Stimulated activated CD8-positive, alpha-beta memory T cell treated with anti-CD3 and anti-CD28 coated beads, Interleukin-15, amount 100 ng/mL, for 4 hours (primary cell): ENCODE measurements around the gene IDUA.
"Not testable (repeated sequence)": the region's sequence is repeated elsewhere in the genome, so short reads cannot be mapped to it uniquely, and the experiment has no call there.

Experiments
- DNase-seq, 2 donors: peaks; one replicate each; pipeline ENCODE4 v3.0.0-alpha.2; 2020; ENCODE audit warnings: low read depth in 2 of 2

IDUA gene

DNA sequence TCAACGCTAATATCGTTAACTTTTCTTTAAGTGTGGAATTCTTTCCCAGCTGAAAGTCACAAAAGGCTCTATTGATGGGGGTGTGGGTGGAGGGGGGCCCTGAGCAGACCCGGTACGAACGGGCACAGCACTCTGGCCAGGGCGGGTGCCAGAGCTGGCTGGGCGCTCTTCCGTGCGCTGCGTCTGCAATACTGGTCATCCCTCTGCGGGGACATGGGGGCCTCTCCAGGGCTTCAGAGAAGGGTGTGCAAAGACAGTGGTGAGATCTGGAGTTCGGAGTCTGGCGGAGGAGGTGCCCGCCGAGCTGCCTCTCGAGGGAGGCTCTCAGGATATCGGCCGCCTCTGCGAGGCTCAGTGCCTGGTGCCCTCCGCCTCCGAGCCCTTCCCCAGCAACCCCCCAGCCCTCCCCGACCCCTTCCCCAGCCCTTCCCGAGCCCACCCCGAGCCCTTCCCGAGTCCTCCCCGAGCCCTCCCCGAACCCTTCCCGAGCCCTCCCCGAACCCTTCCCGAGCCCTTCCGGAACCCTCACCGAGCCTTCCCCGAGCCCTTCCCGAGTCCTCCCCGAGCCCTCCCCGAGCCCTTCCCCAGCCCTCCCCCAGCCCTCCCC lies 58.9 kb downstream of the IDUA start:
- no peak for DNase-seq

DNA sequence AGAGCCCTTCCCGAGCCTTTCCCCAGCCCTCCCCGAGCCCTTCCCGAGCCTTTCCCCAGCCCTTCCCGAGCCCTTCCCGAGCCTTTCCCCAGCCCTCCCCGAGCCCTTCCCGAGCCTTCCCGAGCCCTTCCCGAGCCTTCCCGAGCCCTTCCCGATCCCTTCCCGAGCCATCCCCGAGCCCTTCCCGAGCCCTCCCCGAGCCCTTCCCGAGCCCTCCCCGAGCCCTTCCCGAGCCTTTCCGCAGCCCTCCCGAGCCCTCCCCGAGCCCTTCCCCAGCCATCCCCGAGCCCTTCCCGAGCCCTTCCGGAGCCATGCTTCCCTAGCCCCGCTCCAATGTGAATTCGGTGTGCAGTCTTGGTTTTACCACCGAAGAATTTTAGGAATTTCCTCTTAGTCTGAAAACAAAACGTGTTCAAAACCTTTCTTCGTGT lies 59.8 kb downstream of the IDUA start:
- DNase-seq: not testable (repeated sequence)

DNA sequence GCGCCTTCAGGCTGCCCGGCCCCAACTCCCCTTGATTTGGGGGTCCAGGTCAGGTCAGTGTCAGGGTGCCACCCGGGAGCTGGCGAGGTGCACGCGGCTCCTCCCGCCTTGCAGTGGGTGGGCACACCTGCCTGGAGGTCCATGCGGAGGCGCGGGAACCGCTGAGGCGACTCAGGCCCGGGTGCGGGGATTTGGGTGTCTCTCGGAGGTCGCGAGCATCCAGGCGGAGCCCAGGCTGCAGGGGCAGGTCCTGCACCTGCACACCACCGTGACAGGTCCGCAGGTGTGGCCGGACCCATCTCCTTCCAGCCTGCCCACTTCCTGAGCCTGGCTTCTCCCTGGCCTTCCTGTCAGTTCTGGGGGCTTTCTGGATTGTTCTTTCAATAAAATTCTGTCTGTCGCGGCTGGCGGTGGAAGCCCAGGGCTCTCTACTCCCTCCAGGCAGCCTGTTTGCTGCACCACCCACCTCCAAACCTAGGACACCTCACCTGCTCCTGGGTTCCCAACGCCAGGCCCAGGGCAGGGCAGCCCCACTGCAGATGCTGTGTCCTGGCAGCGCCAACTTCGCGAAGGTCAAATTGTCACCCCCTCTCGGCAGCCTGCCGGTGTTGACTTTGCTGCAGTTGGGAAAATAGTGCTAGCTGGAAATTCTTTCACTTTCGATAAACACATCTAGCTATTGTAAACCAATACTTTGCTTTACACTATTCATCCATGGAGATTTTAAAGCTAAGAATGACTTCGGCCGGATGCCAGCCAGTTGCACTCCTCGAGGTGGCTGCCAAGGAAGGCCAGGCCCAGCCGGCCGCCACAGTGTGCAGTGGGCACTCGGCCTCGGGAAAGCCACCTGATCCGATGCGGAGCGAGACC lies 60.5 kb downstream of the IDUA start:
- no peak for DNase-seq

DNA sequence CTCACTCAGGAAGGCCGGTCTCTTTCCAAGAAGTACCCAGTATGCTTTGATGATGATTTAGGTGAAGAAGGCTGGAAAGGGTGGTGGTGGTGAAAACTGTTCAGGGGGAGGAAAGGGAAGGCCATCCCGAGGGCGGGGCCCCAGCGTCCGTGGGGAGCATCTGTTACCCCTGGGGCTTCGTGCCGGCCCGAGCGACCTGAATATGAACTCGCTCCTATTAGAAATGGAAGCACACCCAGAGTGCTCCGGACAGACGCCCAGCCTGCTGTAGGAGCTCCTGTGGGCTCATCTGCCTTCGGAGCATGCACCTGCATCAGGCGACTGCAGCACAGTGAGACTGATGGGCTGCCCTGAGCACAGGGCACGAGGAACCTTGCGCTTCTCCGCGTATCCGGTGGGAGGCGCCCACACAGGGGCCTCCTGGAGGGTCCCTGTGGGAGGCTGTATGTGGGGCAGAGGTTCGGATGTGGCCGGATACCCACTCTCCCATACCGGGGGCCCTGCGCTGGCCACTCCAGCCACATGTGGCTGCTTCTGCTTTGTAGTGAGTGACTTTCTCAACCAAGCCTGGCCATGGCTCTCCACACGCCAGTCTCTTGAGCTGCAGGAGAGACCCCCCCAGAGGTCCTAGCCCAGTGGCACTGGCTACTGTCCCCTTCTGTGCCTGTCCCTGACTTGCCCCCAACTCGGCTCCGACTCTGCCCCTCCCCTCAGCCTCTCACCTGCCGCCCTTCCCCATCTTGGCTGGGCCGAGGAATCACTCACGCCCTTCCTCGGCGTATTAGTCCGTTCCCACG lies 61.3 kb downstream of the IDUA start:
- no peak for DNase-seq

DNA sequence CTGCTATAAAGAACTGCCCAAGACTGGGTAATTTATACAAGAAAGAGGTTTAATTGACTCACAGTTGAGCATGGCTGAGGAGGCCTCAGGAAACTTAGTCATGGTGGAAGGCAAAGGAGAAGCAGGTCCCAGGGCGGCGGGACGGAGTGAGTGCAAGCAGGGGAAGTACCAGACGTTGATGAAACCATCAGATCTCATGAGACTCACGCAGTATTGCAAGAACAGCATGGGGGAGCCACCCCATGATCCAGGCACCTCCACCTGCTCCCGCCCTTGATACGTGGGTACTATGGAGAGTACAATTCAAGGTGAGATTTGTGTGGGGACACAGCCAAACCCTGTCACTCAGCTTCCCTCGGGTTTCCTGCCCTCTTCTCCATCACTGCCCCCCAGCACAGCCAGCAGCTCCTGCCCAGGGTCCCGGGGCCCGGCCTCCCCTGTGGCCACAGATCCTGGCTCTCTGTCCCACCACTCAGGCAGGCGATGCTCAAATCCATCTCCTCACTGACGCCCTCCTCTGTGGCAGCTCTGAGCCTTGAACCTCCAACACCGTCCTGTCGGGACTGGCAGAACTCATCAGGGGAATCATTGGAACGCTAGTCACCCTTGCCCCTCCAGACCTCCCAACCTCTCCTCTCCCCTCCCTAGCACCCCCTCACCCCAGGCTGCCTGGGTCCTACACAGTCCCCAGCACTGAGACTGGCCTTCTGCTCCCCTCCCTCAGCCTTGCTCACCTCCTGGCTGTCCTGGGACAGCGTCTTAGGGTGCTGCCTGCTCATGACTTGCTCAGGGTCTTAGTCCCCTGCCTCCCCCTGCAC lies 62.1 kb downstream of the IDUA start:
- DNase-seq: no peak

DNA sequence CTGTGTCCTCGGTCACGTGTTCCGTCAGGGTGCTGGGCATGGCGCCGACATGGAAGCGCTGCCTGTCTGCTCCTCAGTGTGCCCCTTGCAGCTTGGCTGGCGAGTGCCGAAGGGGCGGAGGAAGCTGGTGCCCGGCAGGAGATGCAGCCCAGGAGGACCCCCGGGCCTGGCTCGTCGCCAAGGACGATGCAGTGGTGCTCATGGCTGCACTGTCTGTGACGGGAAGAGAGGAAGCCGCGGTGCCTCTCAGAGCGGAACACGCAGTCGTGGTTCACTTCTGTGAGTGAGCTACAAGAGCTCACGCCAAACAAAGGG lies 62.7 kb downstream of the IDUA start:
- no peak for DNase-seq

DNA sequence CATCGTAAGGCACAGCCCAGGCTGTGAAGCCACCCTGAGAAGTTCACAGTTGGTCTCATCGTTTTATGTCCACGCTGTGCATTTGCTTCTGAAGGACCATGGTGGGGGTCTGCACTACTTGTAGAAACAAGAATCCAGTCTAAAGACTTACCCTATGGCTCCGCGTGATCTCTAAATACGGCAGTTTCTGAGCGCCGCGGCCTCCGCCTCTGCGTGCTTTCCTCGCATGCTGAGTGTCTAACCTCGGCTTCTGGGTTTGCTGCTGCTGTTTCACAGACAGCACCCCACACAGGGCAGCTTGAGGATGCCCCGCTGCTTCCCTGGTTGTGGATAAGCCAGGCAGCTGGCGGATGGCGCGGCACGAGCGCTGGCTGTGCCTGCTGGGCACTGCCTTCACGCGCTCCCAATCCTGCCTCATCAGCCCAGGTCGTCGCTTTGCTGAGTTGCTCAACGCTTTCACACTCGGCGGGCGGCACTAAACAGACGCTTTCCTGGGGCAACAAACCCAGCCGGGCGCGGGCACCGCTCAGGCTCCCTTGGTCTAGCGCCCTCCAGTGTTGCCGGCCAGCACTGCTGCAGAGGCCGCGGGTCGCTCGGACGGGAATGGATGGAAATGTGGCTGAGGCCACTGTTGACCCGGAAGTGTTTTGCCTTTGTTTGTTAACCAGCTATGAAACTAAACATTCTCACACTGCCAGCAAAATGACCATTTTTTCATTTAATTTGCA lies 63.8 kb downstream of the IDUA start:
- no peak for DNase-seq

DNA sequence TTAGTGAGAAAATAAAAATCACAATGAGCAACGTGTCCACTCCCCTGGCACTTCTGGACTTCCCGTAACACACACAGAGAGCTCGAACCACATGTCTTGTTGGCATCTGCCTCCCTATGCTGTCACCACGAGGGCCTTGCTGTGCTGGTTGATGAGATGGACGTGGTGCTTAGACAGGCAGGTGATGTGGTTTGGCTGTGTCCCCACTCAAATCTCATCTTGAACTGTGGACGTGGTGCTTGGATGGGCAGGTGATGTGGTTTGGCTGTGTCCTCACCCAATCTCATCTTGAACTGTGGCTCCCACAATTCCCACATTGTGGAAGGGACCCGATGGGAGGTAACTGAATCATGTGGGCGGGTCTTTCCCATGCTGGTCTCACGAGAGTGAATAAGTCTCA lies 64.6 kb downstream of the IDUA start:
- no peak for DNase-seq

DNA sequence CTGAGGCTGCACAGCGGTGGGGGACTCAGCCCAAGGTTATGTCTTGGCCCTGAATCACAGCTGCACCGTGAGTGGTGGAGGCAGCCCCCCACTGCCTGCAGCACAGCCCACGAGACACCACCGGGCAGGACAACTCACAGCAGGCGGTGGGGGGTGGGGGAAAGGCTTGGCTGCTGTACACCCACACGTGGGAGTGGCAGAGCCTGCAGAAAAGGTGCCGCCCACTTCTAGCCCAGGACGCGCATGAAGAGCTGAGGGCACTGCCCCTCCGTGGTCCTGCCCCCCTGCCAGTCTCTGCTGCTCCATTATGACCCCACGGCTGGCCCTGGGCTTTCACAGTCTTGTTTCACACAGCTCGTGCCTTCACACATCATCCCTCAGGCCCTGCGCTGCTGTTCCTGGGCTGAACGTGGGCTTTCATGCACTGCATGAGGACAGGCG lies 65.4 kb downstream of the IDUA start:
- no peak for DNase-seq

DNA sequence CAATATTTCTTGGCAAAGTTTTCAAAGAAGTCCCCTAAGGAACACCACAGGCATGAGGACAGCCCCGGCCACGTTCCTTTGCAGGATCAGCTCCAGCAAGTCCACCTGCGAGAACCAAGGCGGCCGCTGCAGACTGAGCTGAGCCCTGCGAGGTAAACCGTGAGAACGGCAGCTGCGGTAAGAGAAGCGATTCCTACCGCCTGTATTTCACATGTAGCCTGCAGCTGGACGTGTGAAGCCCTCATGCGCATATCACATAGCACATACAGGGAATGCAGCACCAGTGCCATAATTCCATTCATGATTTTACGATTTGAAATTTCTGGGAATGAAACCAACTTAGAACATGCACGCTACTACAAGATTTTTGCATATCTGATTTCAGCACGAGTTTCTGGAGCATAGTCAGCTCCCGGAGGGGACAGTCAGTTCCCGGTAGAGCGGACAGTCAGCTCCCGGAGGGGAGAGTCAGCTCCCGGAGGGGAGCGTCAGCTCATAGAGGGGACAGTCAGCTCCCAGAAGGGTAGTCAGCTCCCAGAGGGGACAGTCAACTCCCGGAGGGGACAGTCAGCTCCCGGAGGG lies 66.3 kb downstream of the IDUA start:
- DNase-seq: no peak

DNA sequence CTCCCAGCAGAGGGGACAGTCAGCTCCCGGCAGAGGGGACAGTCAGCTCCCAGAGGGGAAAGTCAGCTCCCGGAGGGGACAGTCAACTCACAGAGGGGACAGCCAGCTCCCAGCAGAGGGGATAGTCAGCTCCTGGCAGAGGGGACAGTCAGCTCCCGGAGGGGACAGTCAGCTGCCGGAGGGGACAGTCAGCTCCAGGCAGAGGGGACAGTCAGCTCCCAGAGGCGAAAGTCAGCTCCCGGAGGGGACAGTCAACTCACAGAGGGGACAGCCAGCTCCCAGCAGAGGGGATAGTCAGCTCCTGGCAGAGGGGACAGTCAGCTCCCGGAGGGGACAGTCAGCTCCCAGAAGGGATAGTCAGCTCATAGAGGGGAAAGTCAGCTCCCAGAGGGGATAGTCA lies 67.0 kb downstream of the IDUA start:
- DNase-seq: not testable (repeated sequence)
